H9 (cell line): ENCODE measurements around the gene DRGX. TPM values are rescaled to one million over a fixed set of nuclear protein-coding genes. Genes with fewer than 3 reads are reported as not detected.

Experiments used
- DNase-seq: peaks from one replicate; pipeline ENCODE4 v3.0.0-alpha.2; 2017
- H2AFZ ChIP-seq: one replicate; pipeline ENCODE4 v1.6.1; 2013; ENCODE audit warnings: mild to moderate bottlenecking, low read length, control low read depth, moderate library complexity
- H2AK5ac ChIP-seq: 2 replicates; pipeline ENCODE4 v1.6.1; 2013; ENCODE audit warnings: low read length, control low read depth, mixed read lengths; ENCODE audit not compliant: insufficient read length
- H2BK120ac ChIP-seq: one replicate; pipeline ENCODE4 v1.6.1; 2013; ENCODE audit warnings: low read depth, mild to moderate bottlenecking, low read length, control low read depth, inconsistent platforms; ENCODE audit not compliant: poor library complexity, severe bottlenecking
- H2BK12ac ChIP-seq: 2 replicates; pipeline ENCODE4 v1.6.1; 2013; ENCODE audit warnings: low read length, control low read depth, mixed read lengths, low read depth; ENCODE audit not compliant: insufficient read length
- H2BK15ac ChIP-seq: 2 replicates; pipeline ENCODE4 v1.6.1; 2013; ENCODE audit warnings: low read depth, low read length, control low read depth
- H2BK20ac ChIP-seq: one replicate; pipeline ENCODE4 v1.6.1; 2013; ENCODE audit warnings: low read depth, mild to moderate bottlenecking, low read length, control low read depth, inconsistent platforms; ENCODE audit not compliant: poor library complexity, severe bottlenecking
- H2BK5ac ChIP-seq: 2 replicates; pipeline ENCODE4 v1.6.1; 2013; ENCODE audit warnings: low read length, control low read depth, mixed read lengths; ENCODE audit not compliant: insufficient read length
- H3K14ac ChIP-seq: 2 replicates; pipeline ENCODE4 v1.6.1; 2013; ENCODE audit warnings: low read length, control low read depth; ENCODE audit not compliant: insufficient read depth
- H3K18ac ChIP-seq: 2 replicates; pipeline ENCODE4 v1.6.1; 2013; ENCODE audit warnings: low read depth, mild to moderate bottlenecking, mixed read lengths, low read length, control low read depth; ENCODE audit not compliant: insufficient read length
- H3K23ac ChIP-seq: 2 replicates; pipeline ENCODE4 v1.6.1; 2013; ENCODE audit warnings: low read length, control low read depth, mixed read lengths, low read depth; ENCODE audit not compliant: insufficient read length
- H3K23me2 ChIP-seq: 2 replicates; pipeline ENCODE4 v1.6.1; 2013; ENCODE audit warnings: low read depth, mild to moderate bottlenecking, mixed read lengths, low read length, control low read depth; ENCODE audit not compliant: insufficient read length, poor library complexity, severe bottlenecking
- H3K27ac ChIP-seq: 2 replicates; pipeline ENCODE4 v1.5.1; 2013; ENCODE audit warnings: low read length, control low read depth, mixed read lengths, low read depth; ENCODE audit not compliant: insufficient read length
- H3K27me3 ChIP-seq: 2 replicates; pipeline ENCODE4 v1.6.1; 2013; ENCODE audit warnings: low read length, control low read depth, inconsistent platforms; ENCODE audit not compliant: insufficient read depth
- H3K4ac ChIP-seq: 2 replicates; pipeline ENCODE4 v1.6.1; 2013; ENCODE audit warnings: low read depth, mild to moderate bottlenecking, control low read depth, inconsistent platforms, low read length, moderate library complexity
- H3K4me1 ChIP-seq: 2 replicates; pipeline ENCODE4 v1.6.1; 2013; ENCODE audit warnings: low read length, control low read depth, inconsistent platforms; ENCODE audit not compliant: insufficient read depth
- H3K4me2 ChIP-seq: 2 replicates; pipeline ENCODE4 v1.6.1; 2013; ENCODE audit warnings: low read length, control low read depth, mixed read lengths; ENCODE audit not compliant: insufficient read length, insufficient read depth
- H3K56ac ChIP-seq: 2 replicates; pipeline ENCODE4 v1.6.1; 2013; ENCODE audit warnings: low read depth, mild to moderate bottlenecking, mixed read lengths, low read length, control low read depth; ENCODE audit not compliant: insufficient read length
- H3K79me1 ChIP-seq: 2 replicates; pipeline ENCODE4 v1.6.1; 2013; ENCODE audit warnings: low read depth, mild to moderate bottlenecking, moderate library complexity, low read length, control low read depth, inconsistent platforms; ENCODE audit not compliant: insufficient read depth, poor library complexity, severe bottlenecking
- H3K79me2 ChIP-seq: 2 replicates; pipeline ENCODE4 v1.6.1; 2013; ENCODE audit warnings: low read length, control low read depth, inconsistent platforms; ENCODE audit not compliant: insufficient read depth
- H3K9ac ChIP-seq: 2 replicates; pipeline ENCODE4 v1.6.1; 2013; ENCODE audit warnings: low read length, control low read depth, mixed read lengths; ENCODE audit not compliant: insufficient read length; ENCODE audit errors: extremely low read depth
- H3K9me3 ChIP-seq: one replicate; pipeline ENCODE4 v1.6.1; 2013; ENCODE audit warnings: low read depth, low read length, inconsistent platforms; ENCODE audit not compliant: control insufficient read depth
- H3T11ph ChIP-seq: one replicate; pipeline ENCODE4 v1.6.1; 2013; ENCODE audit warnings: mild to moderate bottlenecking, low read length, control low read depth, inconsistent platforms
- H4K20me1 ChIP-seq: one replicate; pipeline ENCODE4 v1.6.1; 2013; ENCODE audit not compliant: control insufficient read depth, insufficient read length, insufficient read depth
- H4K5ac ChIP-seq: 2 replicates; pipeline ENCODE4 v1.6.1; 2013; ENCODE audit warnings: low read depth, mild to moderate bottlenecking, mixed read lengths, low read length, control low read depth; ENCODE audit not compliant: insufficient read length
- H4K8ac ChIP-seq: replicated peaks from 2 replicates; pipeline ENCODE4 v1.6.1; 2013; ENCODE audit warnings: low read length, control low read depth, mixed read lengths, low read depth; ENCODE audit not compliant: insufficient read length
- H4K91ac ChIP-seq: 2 replicates; pipeline ENCODE4 v1.6.1; 2013; ENCODE audit warnings: low read depth, mild to moderate bottlenecking, moderate library complexity, mixed read lengths, low read length, control low read depth; ENCODE audit not compliant: insufficient read length
- H3K27ac Mint-ChIP-seq, 3 experiments: 2 replicates in 2 of 3; 3 replicates in 1 of 3; pipeline ENCODE4 v1.8.0; 2020 to 2021; ENCODE audit warnings: mixed read lengths in 3 of 3, mild to moderate bottlenecking in 1 of 3, moderate library complexity in 1 of 3
- H3K27me3 Mint-ChIP-seq: 2 replicates; pipeline ENCODE4 v1.8.0; 2021; ENCODE audit warnings: low read depth, mild to moderate bottlenecking, moderate library complexity, mixed read lengths
- H3K36me3 Mint-ChIP-seq, 3 experiments: 2 replicates in 2 of 3; 3 replicates in 1 of 3; pipeline ENCODE4 v1.8.0; 2020 to 2021; ENCODE audit warnings: low read depth in 3 of 3, mixed read lengths in 3 of 3; ENCODE audit not compliant: insufficient read depth in 1 of 3
- H3K4me1 Mint-ChIP-seq, 2 experiments: 2 replicates each; pipeline ENCODE4 v1.8.0; 2020; ENCODE audit warnings: mixed read lengths in 2 of 2
- H3K4me3 Mint-ChIP-seq, 2 experiments: 2 replicates in 1 of 2; 3 replicates in 1 of 2; pipeline ENCODE4 v1.8.0; 2020 to 2021; ENCODE audit warnings: mild to moderate bottlenecking in 2 of 2, mixed read lengths in 2 of 2, moderate library complexity in 1 of 2
- H3K9me3 Mint-ChIP-seq, 2 experiments: 2 replicates in 1 of 2; 3 replicates in 1 of 2; pipeline ENCODE4 v1.8.0; 2020; ENCODE audit warnings: mild to moderate bottlenecking in 2 of 2, mixed read lengths in 2 of 2, moderate library complexity in 1 of 2
- CTCF ChIP-seq: fragments of 200-600 bp; sonication (generic); conservative IDR thresholded peaks from 3 replicates; pipeline ENCODE4 v1.8.0; 2021; ENCODE audit warnings: antibody characterized with exemption, mild to moderate bottlenecking
- WGBS: extraction: QIAGEN DNeasy Blood & Tissue Kit; methylation state at CpG from one replicate; pipeline ENCODE4 v1.1.7; 2013; ENCODE audit warnings: missing lambda C conversion rate, low lambda C conversion rate, mixed read lengths; ENCODE audit not compliant: insufficient read length; ENCODE audit errors: extremely low coverage; 5-methylcytosine and 5-hydroxymethylcytosine counted together
- total RNA-seq: library from RNA; stranded (reverse); gene quantifications from 2 replicates; pipeline ENCODE4 v1.2.1, GENCODE V29; 2021

Gene DRGX
- total RNA-seq, 1 experiment from 2014 or later: not detected

- no peak overlapping the region for H2BK5ac ChIP-seq
- no CpG with 5 or more reads among the region's 5 CpGs for whole genome bisulfite sequencing
- H3K9ac ChIP-seq: no peak overlapping the region
- no peak overlapping the region for H3T11ph ChIP-seq
- H3K4me1 ChIP-seq: peaks cover 3% of the 10 kb centered on the region; the same call in 1 of the 2 replicates
- H3K27me3 ChIP-seq: peaks cover 6% of the 10 kb centered on the region; the same call in 1 of the 2 replicates
- no peak overlapping the region for H4K5ac ChIP-seq
- Mint-ChIP-seq H3K9me3 (no peaks in the 10 kb centered on the region), H3K27ac (0 out of 7 replicates have a peak overlapping the region, but pooled peaks of 1 of the 3 experiments have one; percentile 50), H3K27me3 (peaks cover 40% of the 10 kb centered on the region), H3K4me3 (no peak overlapping the region; a peak in 1 of 5 replicates), H3K4me1 (peaks cover 25 to 29% of the 10 kb centered on the region in 2 experiments), H3K36me3 (no peaks in the 10 kb centered on the region)
- H2BK12ac ChIP-seq: no peak overlapping the region
- no peak for DNase-seq
- no peak overlapping the region for H3K4ac ChIP-seq
- H3K4me2 ChIP-seq: no peak overlapping the region
- H2AFZ ChIP-seq: no peak overlapping the region
- no peak overlapping the region for H3K14ac ChIP-seq
- no peak overlapping the region for H3K18ac ChIP-seq
- H4K91ac ChIP-seq: no peak overlapping the region
- H3K23ac ChIP-seq: no peak overlapping the region
- H3K23me2 ChIP-seq: no peaks in the 10 kb centered on the region
- no peak overlapping the region for H2BK15ac ChIP-seq
- H3K9me3 ChIP-seq: no peaks in the 10 kb centered on the region
- H3K79me2 ChIP-seq: no peaks in the 10 kb centered on the region
- no peak overlapping the region for H2BK20ac ChIP-seq
- no peaks in the 10 kb centered on the region for H3K79me1 ChIP-seq
- no peaks in the 10 kb centered on the region for H4K20me1 ChIP-seq
- no peak for TF ChIP-seq CTCF
- H2AK5ac ChIP-seq: no peak overlapping the region
- no peak overlapping the region for H2BK120ac ChIP-seq
- no peak overlapping the region for H3K27ac ChIP-seq
- no peak overlapping the region for H4K8ac ChIP-seq
- no peak overlapping the region for H3K56ac ChIP-seq
These were observed 11.3 kb upstream of the DRGX start for GRCh38 chr10:49407151-49407550.
